Esophagus muscularis mucosa (tissue), 4 donors: ENCODE data around the gene CRTC1.

Source experiments
- CTCF ChIP-seq, 3 experiments: fragments of 200-600 bp in 2 of 3; fragments of 450-650 bp in 1 of 3; sonication (generic) in 2 of 3; IDR thresholded peaks; one replicate each; pipeline ENCODE4 v1.5.1; 2017 to 2019; ENCODE audit warnings: antibody characterized with exemption in 3 of 3, mild to moderate bottlenecking in 2 of 3, moderate library complexity in 1 of 3
- EP300 ChIP-seq: sonication (generic); formaldehyde crosslinking; IDR thresholded peaks from one replicate; pipeline ENCODE4 v1.6.1; 2017; ENCODE audit warnings: antibody characterized with exemption
- POLR2AphosphoS5 ChIP-seq, 2 donors: sonication (generic); formaldehyde crosslinking; IDR thresholded peaks; one replicate each; pipeline ENCODE4 v1.6.1; 2017; ENCODE audit warnings: antibody characterized with exemption in 2 of 2

GRCh38 chr19:18715416-18715815 is 31.9 kb downstream of the CRTC1 start:
- TF ChIP-seq EP300 (no peak), CTCF (IDR thresholded peaks at IDR 0.05) (no peak), POLR2AphosphoS5 (IDR thresholded peaks at IDR 0.05) (no peak)
